Hematopoietic multipotent progenitor cell (in vitro differentiated cells): Measurements from ENCODE around the gene MAP3K20. TPM values are rescaled to one million over a fixed set of nuclear protein-coding genes. Genes with fewer than 3 reads are reported as not detected.
"Not testable (repeated sequence)": the region's sequence is repeated elsewhere in the genome, so short reads cannot be mapped to it uniquely, and the experiment has no call there.

Experiments used
- DNase-seq, 3 donors: peaks; one replicate each; pipeline ENCODE4 v3.0.0-alpha.2; 2011 to 2015; ENCODE audit warnings: low read depth in 2 of 3, low spot score in 2 of 3
- total RNA-seq: library from RNA; depleted of rRNA; stranded (reverse); fragments of >200 nt; gene quantifications from one replicate; pipeline ENCODE4 v1.2.3, GENCODE V29; 2012

MAP3K20 gene
- total RNA-seq, 1 donor = 10.2 TPM

GRCh38 chr2:173299764-173300163 lies 224.1 kb downstream of the MAP3K20 start:
- no peak for DNase-seq

GRCh38 chr2:173300458-173300857 lies 224.8 kb downstream of the MAP3K20 start:
- no peak for DNase-seq

GRCh38 chr2:173301549-173301948 lies 225.9 kb downstream of the MAP3K20 start:
- not testable (repeated sequence) for DNase-seq

- DNase-seq = no peak
Observed at GRCh38 chr2:173305303-173305702, 229.7 kb downstream of the MAP3K20 start.

GRCh38 chr2:173307293-173307692 lies 231.6 kb downstream of the MAP3K20 start:
- no peak for DNase-seq

GRCh38 chr2:173309370-173309769 lies 233.7 kb downstream of the MAP3K20 start:
- not testable (repeated sequence) for DNase-seq

GRCh38 chr2:173311844-173312606 lies 236.4 kb downstream of the MAP3K20 start:
- no peak for DNase-seq
